Pulmonary artery endothelial cell (primary cell): ENCODE results near the gene NPEPL1. TPM values are rescaled to one million over a fixed set of nuclear protein-coding genes. Genes with fewer than 3 reads are reported as not detected.
"Not testable (repeated sequence)": the region's sequence is repeated elsewhere in the genome, so short reads cannot be mapped to it uniquely, and the experiment has no call there.

ENCODE experiments used
- DNase-seq: peaks from one replicate; pipeline ENCODE4 v3.0.0-alpha.2; 2011; ENCODE audit warnings: low read depth, low spot score
- total RNA-seq: library from RNA; depleted of rRNA; stranded (reverse); fragments of >200 nt; gene quantifications from 2 replicates; pipeline ENCODE4 v1.2.3, GENCODE V29; 2014

Gene NPEPL1
- total RNA-seq, 1 donor from 2014 or later, result 39.2 TPM

GRCh38 chr20:58712806-58713731 lies 20.5 kb downstream of the NPEPL1 start:
- DNase-seq, result no peak

- no peak for DNase-seq
These were observed 21.3 kb downstream of the NPEPL1 start for GRCh38 chr20:58713801-58714339.

- no peak for DNase-seq
These were observed 21.8 kb downstream of the NPEPL1 start for GRCh38 chr20:58714340-58714922.

GRCh38 chr20:58714923-58715351 lies 22.3 kb downstream of the NPEPL1 start:
- no peak for DNase-seq

GRCh38 chr20:58715391-58715800 lies 22.8 kb downstream of the NPEPL1 start:
- no peak for DNase-seq

- no peak for DNase-seq
These were observed 23.3 kb downstream of the NPEPL1 start for GRCh38 chr20:58715801-58716475.

GRCh38 chr20:58716476-58717277 lies 24.1 kb downstream of the NPEPL1 start:
- no peak for DNase-seq

GRCh38 chr20:58717278-58718091 lies 24.9 kb downstream of the NPEPL1 start:
- no peak for DNase-seq

GRCh38 chr20:58718121-58718563 lies 25.5 kb downstream of the NPEPL1 start:
- no peak for DNase-seq

GRCh38 chr20:58718729-58719128 lies 26.1 kb downstream of the NPEPL1 start:
- no peak for DNase-seq

- no peak for DNase-seq
These were observed 26.7 kb downstream of the NPEPL1 start for GRCh38 chr20:58719258-58719657.

- DNase-seq, result no peak
These were observed 27.4 kb downstream of the NPEPL1 start for GRCh38 chr20:58719971-58720371.

- no peak for DNase-seq
These were observed 28.3 kb downstream of the NPEPL1 start for GRCh38 chr20:58720890-58721289.

- no peak for DNase-seq
These were observed 29.6 kb downstream of the NPEPL1 start for GRCh38 chr20:58721951-58722778.

- no peak for DNase-seq
These were observed 30.5 kb downstream of the NPEPL1 start for GRCh38 chr20:58722877-58723627.

- DNase-seq, result no peak
These were observed 31.0 kb downstream of the NPEPL1 start for GRCh38 chr20:58723628-58723984.

- not testable (repeated sequence) for DNase-seq
These were observed 33.6 kb downstream of the NPEPL1 start for GRCh38 chr20:58726156-58726555.

GRCh38 chr20:58731192-58731591 lies 38.6 kb downstream of the NPEPL1 start:
- DNase-seq, result no peak

- DNase-seq, result no peak
These were observed 44.6 kb downstream of the NPEPL1 start for GRCh38 chr20:58737198-58737597.
